RWPE2 (cell line): ENCODE measurements around the gene GPA33.
A peak's percentile ranks its signal among the peaks of the same experiment; 100 is the strongest.
"Not testable (repeated sequence)": the region's sequence is repeated elsewhere in the genome, so short reads cannot be mapped to it uniquely, and the experiment has no call there.

Source experiments
- ATAC-seq: fragments of 200-7000 bp; cut with Tn5 transposase; 3 replicates; pipeline ENCODE4 v1.9.1; 2021; ENCODE audit warnings: low read depth
- DNase-seq: peaks from one replicate; pipeline ENCODE4 v3.0.0-alpha.2; 2020; ENCODE audit warnings: low spot score
- H3K27ac ChIP-seq: fragments of 450-650 bp; 2 replicates; pipeline ENCODE4 v1.5.1; 2017; ENCODE audit warnings: mild to moderate bottlenecking; ENCODE audit not compliant: poor library complexity, severe bottlenecking
- H3K27me3 ChIP-seq: fragments of 250-450 bp; sonication (Bioruptor Pico); 2 replicates; pipeline ENCODE4 v1.5.1; 2021; ENCODE audit warnings: mild to moderate bottlenecking, moderate library complexity; ENCODE audit not compliant: insufficient read depth, poor library complexity, severe bottlenecking
- H3K36me3 ChIP-seq: fragments of 250-450 bp; sonication (Bioruptor Pico); 2 replicates; pipeline ENCODE4 v1.5.1; 2020; ENCODE audit warnings: low read depth, mild to moderate bottlenecking, moderate library complexity
- H3K4me1 ChIP-seq: fragments of 250-450 bp; sonication (Bioruptor Pico); 2 replicates; pipeline ENCODE4 v1.5.1; 2021; ENCODE audit warnings: mild to moderate bottlenecking, moderate library complexity; ENCODE audit not compliant: insufficient read depth, poor library complexity, severe bottlenecking
- H3K4me3 ChIP-seq: fragments of 250-450 bp; sonication (Bioruptor Pico); 2 replicates; pipeline ENCODE4 v1.5.1; 2021; ENCODE audit warnings: mild to moderate bottlenecking, moderate library complexity; ENCODE audit not compliant: severe bottlenecking
- H3K9me3 ChIP-seq: fragments of 250-450 bp; sonication (Bioruptor Pico); 2 replicates; pipeline ENCODE4 v1.5.1; 2021; ENCODE audit warnings: mild to moderate bottlenecking, moderate library complexity; ENCODE audit not compliant: severe bottlenecking
- CTCF ChIP-seq: fragments of 450-650 bp; IDR thresholded peaks from one replicate; pipeline ENCODE4 v1.5.1; 2017; ENCODE audit warnings: mild to moderate bottlenecking, moderate library complexity; ENCODE audit not compliant: poor library complexity, severe bottlenecking

GPA33 gene

GRCh38 chr1:167043752-167044488 is 46.3 kb downstream of the GPA33 start:
- Histone ChIP-seq H3K36me3 (no peaks in the 10 kb centered on the region), H3K9me3 (no peaks in the 10 kb centered on the region), H3K27ac (no peak overlapping the region), H3K27me3 (peaks cover 4% of the 10 kb centered on the region), H3K4me3 (peak overlapping the region; percentile 17), H3K4me1 (no peaks in the 10 kb centered on the region)
- DNase-seq (no peak), ATAC-seq (peak; percentile 97)
- TF ChIP-seq CTCF, result no peak

- Histone ChIP-seq H3K4me1 (no peaks in the 10 kb centered on the region), H3K36me3 (no peaks in the 10 kb centered on the region), H3K9me3 (no peaks in the 10 kb centered on the region), H3K4me3 (no peak overlapping the region), H3K27ac (no peak overlapping the region), H3K27me3 (peaks cover 6% of the 10 kb centered on the region)
- ATAC-seq, result no peak
- no peak for DNase-seq
- no peak for TF ChIP-seq CTCF
Observed at GRCh38 chr1:167033646-167034045, 56.5 kb downstream of the GPA33 start.

DNA sequence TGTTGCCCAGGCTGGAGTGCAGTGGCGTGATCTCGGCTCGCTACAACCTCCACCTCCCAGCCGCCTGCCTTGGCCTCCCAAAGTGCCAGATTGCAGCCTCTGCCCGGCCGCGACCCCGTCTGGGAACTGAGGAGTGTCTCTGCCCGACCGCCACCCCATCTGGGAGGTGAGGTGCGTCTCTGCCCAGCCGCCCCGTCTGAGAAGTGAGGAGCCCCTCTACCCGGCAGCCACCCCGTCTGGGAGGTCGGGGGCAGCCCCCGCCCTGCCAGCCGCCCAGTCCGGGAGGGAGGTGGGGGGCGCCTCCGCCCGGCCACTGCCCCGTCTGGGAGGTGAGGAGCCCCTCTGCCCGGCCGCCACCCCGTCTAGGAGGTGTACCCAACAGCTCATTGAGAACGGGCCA is 60.6 kb downstream of the GPA33 start:
- not testable (repeated sequence) for DNase-seq, H3K4me1 ChIP-seq, H3K27me3 ChIP-seq, H3K4me3 ChIP-seq, H3K9me3 ChIP-seq, H3K27ac ChIP-seq, ATAC-seq, H3K36me3 ChIP-seq

- Histone ChIP-seq H3K27me3 (no peaks in the 10 kb centered on the region), H3K4me1 (no peaks in the 10 kb centered on the region), H3K27ac (no peak overlapping the region), H3K4me3 (no peak overlapping the region), H3K36me3 (no peaks in the 10 kb centered on the region), H3K9me3 (no peaks in the 10 kb centered on the region)
- DNase-seq, result no peak
- TF ChIP-seq CTCF, result no peak
- ATAC-seq, result no peak
Observed at GRCh38 chr1:167022384-167022783, 67.8 kb downstream of the GPA33 start.

DNA sequence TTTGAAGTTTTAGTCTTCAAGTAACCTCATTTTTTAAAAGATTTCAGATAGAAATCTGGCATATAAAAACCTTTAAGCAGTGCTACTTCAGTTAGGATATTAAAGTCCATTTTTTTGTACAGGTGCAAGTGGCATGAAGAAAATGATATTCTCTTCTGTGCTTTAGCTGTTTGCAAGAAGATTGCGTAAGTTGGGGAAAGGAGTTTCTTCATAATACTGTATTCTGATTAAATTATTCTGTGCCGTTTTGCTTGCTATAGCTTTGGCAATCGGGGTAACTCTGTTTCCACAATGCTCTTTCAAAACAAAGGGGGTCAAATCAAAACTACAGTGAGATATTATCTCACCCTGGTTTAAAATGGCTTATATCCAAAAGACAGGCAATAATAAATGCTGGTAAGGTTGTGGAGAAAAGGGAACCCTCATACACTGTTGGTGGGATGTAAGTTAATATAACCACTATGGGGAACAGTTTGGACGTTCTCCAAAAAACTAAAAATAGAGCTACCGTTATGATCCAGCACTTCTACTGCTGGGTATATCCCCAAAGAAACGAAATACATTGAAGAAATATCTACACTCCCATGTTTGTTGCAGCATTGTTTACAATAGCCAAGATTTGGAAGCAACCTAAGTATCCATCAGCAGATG is 74.0 kb downstream of the GPA33 start:
- no peak overlapping the region for H3K4me3 ChIP-seq
- H3K9me3 ChIP-seq, result no peaks in the 10 kb centered on the region
- TF ChIP-seq CTCF, result no peak
- DNase-seq (no peak), ATAC-seq (no peak)
- H3K27ac ChIP-seq, result no peak overlapping the region
- H3K4me1 ChIP-seq, result no peaks in the 10 kb centered on the region
- no peaks in the 10 kb centered on the region for H3K36me3 ChIP-seq
- H3K27me3 ChIP-seq, result no peaks in the 10 kb centered on the region
